ENCODE data around the gene COLEC12.

DNA sequence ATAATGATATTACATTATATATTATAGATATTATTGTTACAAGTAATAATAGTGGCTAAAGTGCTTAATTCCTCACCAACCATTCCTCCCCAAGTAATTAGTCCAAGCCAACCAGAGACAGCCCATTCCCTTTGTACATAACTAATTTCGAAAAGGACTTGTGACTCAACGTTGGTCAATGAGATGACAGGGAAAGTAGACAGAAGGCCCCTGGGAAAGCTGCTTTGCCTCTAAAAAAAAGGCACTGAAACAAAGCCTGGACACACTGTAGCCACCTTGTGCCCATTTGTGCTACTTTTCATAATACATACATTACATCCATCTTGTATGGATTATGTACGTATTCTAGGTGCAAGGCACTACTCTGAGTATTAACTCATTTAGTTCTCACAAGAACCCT, 28.8 kb downstream of the COLEC12 start:
- TF ChIP-seq, protein P1, sequence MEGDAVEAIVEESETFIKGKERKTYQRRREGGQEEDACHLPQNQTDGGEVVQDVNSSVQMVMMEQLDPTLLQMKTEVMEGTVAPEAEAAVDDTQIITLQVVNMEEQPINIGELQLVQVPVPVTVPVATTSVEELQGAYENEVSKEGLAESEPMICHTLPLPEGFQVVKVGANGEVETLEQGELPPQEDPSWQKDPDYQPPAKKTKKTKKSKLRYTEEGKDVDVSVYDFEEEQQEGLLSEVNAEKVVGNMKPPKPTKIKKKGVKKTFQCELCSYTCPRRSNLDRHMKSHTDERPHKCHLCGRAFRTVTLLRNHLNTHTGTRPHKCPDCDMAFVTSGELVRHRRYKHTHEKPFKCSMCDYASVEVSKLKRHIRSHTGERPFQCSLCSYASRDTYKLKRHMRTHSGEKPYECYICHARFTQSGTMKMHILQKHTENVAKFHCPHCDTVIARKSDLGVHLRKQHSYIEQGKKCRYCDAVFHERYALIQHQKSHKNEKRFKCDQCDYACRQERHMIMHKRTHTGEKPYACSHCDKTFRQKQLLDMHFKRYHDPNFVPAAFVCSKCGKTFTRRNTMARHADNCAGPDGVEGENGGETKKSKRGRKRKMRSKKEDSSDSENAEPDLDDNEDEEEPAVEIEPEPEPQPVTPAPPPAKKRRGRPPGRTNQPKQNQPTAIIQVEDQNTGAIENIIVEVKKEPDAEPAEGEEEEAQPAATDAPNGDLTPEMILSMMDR (conservative IDR thresholded peaks at IDR 0.05) = no peak
- no peak for TF ChIP-seq EZH2 (IDR thresholded peaks at IDR 0.05; ENCODE audit: low read depth)
